Endometrium (tissue), 2 donors: ENCODE data around the gene ADCY4.
A peak's percentile ranks its signal among the peaks of the same experiment; 100 is the strongest.

ENCODE experiments used
- FAIRE-seq: peaks from 2 replicates; lab custom pipeline; 2012; peaks lifted over from hg19 to GRCh38; lab: Jason Lieb, UNC
- donor health status: control.
- donor health status: control.

ADCY4 gene

DNA sequence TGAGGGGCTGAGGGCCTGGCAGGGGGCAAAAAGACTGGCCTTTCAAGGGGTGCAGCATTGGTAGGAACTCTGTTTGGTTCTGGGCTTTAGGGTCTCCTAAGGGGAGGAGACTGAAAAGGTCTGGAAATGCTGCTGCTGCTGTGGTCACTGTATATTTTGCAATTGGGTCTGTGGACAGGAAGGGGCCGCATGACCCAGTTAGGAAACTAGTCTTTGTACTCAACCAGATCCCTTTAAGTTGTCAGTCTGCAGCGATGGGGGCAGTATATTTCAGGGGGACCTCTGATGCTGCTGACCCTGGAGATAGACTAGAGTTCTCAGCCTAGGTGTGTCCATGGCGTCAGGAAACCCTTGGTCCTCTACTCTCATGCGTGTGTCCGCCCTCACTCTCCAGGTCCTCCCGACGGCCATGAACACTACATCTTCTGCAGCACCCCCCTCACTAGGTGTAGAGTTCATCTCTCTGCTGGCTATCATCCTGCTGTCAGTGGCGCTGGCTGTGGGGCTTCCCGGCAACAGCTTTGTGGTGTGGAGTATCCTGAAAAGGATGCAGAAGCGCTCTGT, 19.5 kb downstream of the ADCY4 start:
- no peak for FAIRE-seq

DNA sequence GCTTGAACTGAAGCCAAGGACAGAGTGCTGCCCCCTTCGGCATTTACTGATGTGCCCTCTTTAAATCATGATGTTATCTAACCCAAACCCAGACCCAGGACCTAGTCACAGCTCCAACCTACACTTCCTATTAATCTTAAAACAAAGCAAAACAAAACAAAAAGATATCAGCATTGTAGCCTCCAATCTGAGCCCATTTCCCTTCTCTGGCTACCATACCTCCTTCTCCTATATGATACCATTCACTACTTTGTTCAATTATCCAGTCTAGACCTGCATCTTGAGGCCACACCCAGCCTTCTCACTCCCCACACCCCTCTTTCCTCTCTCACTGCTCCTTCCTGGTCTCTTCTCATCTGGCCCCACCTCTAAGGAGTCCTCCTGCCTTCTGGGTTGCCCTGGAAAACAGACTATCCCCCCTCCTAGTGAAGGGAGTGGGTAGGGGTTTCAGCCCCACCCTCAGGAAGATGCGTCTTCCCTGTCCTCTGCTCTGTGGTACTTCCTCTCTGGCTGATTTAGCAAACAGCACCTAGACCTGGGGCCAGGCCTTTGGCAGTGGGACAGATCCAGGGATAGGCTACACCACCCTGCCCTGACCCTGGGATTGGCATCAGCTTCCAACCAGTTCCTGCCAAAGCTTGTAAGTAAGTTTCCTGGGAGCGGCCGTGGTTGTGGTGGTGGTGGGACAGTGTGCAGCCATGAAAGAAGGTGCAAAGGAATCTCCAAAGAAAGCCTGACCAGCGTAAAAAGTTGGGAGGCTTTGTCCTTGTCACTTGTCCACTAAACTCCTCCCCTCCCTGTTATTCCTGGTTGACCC, 20.3 kb downstream of the ADCY4 start:
- FAIRE-seq: no peak

GRCh38 chr14:24313913-24314312, 21.0 kb downstream of the ADCY4 start:
- FAIRE-seq: no peak

DNA sequence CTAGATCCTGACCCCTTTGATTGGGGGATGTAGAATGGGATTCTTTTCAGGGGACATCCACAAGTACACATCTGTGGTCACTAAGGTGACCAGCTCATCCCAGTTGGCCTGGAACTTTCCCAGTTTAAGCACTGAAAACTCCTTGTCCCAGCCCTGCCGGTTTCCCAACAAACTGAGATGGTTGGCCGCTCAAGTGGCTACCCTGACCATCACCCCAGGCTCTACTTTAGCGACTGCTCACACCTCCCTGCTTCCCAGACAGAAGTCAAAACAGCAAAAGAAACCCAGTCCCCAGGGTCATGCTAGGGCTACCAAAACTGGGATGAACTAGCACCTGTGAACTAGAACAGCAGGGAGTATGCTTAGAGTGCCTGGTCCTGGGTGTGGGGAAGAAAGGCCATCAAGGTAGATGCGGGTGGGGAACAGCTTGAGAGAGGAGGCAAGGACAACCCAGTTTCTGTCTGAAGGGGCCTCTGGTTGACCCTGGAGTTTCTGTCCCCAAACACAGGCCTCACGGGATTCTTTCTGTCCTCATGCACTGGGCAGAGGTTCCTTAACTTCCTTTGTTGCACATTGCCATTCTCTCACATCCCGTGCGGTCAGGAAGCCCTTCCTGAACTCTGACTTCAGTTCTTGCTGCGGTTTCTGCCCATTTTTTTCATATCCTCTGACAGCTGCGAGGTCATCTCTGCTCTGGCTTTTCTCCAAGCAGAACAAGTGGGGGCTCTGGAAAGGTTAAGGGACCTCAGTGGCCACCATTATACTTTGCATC, 21.9 kb downstream of the ADCY4 start:
- no peak for FAIRE-seq

- no peak for FAIRE-seq
These were observed 22.8 kb downstream of the ADCY4 start for GRCh38 chr14:24311837-24312615.

DNA sequence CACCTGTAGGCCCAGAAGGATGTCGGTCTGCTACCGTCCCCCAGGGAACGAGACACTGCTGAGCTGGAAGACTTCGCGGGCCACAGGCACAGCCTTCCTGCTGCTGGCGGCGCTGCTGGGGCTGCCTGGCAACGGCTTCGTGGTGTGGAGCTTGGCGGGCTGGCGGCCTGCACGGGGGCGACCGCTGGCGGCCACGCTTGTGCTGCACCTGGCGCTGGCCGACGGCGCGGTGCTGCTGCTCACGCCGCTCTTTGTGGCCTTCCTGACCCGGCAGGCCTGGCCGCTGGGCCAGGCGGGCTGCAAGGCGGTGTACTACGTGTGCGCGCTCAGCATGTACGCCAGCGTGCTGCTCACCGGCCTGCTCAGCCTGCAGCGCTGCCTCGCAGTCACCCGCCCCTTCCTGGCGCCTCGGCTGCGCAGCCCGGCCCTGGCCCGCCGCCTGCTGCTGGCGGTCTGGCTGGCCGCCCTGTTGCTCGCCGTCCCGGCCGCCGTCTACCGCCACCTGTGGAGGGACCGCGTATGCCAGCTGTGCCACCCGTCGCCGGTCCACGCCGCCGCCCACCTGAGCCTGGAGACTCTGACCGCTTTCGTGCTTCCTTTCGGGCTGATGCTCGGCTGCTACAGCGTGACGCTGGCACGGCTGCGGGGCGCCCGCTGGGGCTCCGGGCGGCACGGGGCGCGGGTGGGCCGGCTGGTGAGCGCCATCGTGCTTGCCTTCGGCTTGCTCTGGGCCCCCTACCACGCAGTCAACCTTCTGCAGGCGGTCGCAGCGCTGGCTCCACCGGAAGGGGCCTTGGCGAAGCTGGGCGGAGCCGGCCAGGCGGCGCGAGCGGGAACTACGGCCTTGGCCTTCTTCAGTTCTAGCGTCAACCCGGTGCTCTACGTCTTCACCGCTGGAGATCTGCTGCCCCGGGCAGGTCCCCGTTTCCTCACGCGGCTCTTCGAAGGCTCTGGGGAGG, 23.9 kb downstream of the ADCY4 start, which contains the start of gene LTB4R:
Gene LTB4R (plus strand): TSS at position 857 of the 959 bp plus-strand sequence. CDS start 4,150 bp downstream, outside the sequence.
- FAIRE-seq: no peak

GRCh38 chr14:24310265-24310645, 24.6 kb downstream of the ADCY4 start:
- FAIRE-seq: no peak

- FAIRE-seq: no peak
These were observed 25.2 kb downstream of the ADCY4 start, which contains the start of gene LTB4R2 for GRCh38 chr14:24309538-24310264. Gene LTB4R2, plus strand, starts transcription at chr14:24310140. Its CDS starts 525 bp downstream, at chr14:24310665.

DNA sequence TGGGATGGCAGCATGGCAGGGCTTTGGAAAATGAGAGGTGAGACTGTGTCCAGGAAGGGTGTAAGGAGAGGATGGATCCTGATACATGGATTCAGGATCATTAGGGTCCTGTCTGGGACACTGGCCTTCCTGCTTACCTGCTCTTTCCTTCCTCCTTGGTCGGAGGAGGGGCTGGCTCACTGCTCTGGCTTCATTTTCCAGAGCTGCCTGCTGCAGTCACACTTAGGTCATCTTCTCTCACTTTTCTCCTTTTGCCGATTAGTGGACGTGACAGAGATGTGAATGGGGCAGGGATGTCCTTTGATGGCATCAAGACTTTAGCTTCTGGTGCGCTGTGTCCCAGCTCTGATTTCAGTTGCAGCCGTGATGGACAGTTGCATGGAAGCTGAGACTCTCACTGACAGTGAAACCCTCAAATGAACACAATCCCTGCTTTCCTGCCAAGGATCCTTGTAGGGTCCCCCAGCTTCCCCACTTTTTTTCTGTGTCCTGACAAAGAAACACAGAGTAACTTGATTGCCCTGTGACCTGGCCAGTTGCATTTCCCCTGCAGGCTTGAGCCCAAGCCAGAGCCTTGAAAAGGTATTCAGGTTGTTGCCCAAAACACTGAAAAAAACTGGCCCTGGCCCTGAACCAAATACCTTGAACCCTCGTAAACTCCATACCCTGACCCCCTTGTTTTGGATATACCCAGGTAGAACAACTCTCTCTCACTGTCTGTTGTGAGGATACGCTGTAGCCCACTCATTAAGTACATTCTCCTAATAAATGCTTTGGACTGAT, 26.3 kb downstream of the ADCY4 start:
- no peak for FAIRE-seq

DNA sequence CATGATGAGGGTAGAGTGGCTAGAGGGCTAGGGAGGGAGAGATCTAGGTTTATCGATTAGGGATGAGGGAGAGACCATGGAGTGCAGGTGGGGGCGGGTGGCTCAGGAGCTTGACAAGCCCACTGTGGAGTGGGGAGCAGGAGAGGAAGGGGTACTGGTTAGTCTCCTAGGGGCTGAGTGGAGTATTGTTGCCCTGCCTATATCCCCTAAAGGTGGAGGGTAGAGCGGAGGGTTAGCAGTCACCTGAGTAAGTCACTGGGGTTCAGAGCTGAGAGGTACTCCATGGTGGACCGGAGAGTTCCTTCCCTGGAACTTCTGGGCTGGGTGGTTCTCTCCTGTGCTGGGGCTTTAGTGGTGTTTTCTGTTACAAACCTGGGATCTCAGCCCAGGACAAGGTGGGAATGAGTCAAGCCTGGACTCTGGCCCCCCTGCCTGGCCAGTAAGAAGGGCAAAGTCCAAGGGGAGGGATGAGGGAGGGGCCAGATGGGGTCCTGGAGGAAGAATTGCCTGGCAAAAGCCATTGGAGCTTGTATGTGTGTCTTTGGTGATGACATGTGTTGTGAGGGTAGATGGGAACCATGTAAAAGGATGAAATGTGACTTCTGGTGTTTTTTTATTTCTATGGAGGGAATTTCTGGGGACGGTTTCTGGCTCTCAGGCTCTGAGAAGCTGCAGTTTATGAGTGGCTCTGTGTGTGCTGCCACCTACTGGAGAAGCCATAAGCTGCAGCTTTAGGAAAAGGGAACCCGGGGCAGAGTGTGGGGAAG, 27.1 kb downstream of the ADCY4 start, which contains the start of gene CIDEB:
Gene CIDEB (minus strand): TSS at position 403 of the 767 bp plus-strand sequence. CDS start 119 bp downstream, at position 284.
- FAIRE-seq: no peak

- FAIRE-seq: no peak
These were observed 27.7 kb downstream of the ADCY4 start for GRCh38 chr14:24307156-24307574.

DNA sequence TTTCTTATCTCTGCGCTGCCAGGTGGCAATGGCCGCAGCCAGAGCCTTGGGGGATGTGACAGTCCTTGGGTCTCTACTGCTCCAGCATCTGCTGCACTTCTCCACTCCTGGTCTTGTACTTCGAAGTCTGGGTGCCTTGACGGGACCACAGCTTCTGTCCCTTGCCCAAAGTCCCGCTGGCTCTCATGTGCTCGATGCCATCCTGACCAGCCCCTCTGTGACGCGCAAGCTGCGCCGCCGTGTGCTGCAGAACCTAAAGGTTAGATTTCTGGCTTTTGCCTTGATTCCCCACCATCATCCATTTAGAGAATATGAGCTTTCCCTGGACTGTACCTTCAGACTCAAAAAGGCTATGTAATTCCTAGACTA, 30.9 kb downstream of the ADCY4 start:
- no peak for FAIRE-seq

GRCh38 chr14:24300326-24300980, 34.4 kb downstream of the ADCY4 start:
- FAIRE-seq: no peak

DNA sequence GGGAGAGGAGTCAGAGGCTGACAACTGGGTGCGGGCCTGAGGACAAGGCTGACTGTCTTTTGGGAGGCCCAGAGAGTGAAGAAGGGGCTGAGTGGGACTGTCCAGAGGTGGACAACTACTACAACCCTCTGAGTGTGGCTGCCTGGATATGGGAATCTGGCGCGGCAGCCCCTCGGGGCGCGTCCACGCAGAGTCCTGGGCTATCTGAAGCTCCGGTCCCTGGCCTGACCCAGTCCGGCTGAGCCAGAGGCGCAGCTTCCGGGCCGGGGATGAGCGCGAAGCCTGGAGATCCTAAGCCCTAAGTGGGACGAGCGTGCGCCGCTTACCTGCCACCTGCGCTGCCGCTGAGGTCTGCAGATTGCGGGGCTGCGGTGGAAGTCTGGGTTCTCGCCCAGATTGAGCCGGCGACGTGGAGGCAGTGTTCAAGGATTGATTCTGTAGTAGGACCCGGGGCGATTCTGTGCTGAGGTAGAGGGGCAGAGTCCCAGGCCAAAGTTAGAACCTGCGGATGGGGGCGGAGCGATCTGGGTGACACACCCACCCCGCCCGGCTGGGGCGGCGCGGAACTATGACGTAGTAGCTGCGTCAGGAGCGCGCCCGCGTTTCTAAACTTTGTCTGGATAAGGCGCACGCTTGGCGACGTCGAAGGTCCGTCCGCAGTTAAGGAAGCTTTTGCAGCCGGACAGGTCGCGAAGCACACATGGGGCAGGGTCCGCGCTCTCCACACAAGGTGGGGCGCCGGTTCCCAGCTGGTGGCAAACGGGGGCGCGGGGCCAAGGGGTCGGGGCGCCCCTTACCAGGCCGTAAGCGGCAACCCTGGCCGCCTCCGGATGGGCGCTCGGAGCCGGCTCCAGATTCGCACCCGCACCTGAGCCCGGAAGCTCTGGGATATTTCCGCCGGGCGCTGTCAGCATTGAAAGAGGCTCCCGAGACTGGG, 35.3 kb downstream of the ADCY4 start, which contains the start of the genes DHRS1 and NOP9:
Gene DHRS1 (minus strand): TSS at position 526 of the 937 bp plus-strand sequence. CDS start 674 bp downstream, outside the sequence.
Gene NOP9 (plus strand): TSS at position 596 of the 937 bp plus-strand sequence. CDS start 105 bp downstream, at position 701.
- peak; percentile 12 for FAIRE-seq

GRCh38 chr14:24298892-24299254, 36.0 kb downstream of the ADCY4 start:
- no peak for FAIRE-seq

DNA sequence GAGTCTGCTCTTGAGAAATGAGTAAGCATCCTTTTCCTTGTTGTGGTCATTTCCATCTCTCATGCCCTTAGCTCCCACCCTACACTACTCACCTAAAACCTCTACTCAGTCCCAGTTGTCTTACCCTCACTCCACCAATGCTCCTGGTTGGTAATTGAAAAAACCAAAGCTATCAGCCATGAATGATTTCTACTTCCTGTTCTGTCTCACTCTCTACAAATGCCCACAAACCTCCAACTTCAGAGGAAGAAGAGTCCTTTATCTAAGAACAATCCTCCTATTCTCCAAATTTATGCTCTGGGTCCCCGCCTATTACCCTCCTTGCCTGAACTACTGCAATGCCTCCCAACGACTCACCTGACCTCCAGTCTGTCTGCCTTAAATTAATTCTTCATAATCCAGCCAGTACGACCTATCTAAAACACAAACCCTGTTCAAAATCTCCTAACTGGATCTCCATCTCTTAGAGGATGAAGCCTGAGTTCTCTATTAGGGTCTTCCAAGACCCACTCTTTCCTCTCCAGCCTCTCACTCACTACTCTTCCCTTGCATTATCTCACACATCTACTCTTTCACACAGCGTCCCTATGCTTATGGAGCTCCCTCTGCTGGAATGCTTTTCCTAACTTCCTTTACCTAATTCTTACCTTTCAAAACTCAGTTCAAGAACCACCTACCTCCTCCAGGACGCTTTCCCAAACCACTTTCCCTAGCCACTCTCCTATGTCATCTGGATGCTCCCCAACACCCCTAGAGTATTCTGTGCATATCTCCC, 37.5 kb downstream of the ADCY4 start:
- FAIRE-seq: no peak
